Measurements from ENCODE around the gene NUBP2. TPM values are rescaled to one million over a fixed set of nuclear protein-coding genes. Genes with fewer than 3 reads are reported as not detected.

Gene NUBP2
- total RNA-seq, 4 donors from 2014 or later: 55.4 to 115 (median 90.8) TPM

- Histone ChIP-seq H3K36me3 (peaks cover 50% of the 10 kb centered on the region), H3K4me1 (peaks cover 37% of the 10 kb centered on the region), H3K27ac (no peak overlapping the region), H3K27me3 (no peaks in the 10 kb centered on the region), H3K4me3 (no peak overlapping the region), H3K9me3 (no peaks in the 10 kb centered on the region)
- WGBS: 76% methylated on average over 8 of the region's 27 CpGs
- TF ChIP-seq POLR2AphosphoS5 (IDR thresholded peaks at IDR 0.05) (no peak), POLR2A (IDR thresholded peaks at IDR 0.05) (no peak), EP300 (IDR thresholded peaks at IDR 0.05) (no peak)
- TF ChIP-seq, protein P1, sequence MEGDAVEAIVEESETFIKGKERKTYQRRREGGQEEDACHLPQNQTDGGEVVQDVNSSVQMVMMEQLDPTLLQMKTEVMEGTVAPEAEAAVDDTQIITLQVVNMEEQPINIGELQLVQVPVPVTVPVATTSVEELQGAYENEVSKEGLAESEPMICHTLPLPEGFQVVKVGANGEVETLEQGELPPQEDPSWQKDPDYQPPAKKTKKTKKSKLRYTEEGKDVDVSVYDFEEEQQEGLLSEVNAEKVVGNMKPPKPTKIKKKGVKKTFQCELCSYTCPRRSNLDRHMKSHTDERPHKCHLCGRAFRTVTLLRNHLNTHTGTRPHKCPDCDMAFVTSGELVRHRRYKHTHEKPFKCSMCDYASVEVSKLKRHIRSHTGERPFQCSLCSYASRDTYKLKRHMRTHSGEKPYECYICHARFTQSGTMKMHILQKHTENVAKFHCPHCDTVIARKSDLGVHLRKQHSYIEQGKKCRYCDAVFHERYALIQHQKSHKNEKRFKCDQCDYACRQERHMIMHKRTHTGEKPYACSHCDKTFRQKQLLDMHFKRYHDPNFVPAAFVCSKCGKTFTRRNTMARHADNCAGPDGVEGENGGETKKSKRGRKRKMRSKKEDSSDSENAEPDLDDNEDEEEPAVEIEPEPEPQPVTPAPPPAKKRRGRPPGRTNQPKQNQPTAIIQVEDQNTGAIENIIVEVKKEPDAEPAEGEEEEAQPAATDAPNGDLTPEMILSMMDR (IDR thresholded peaks at IDR 0.05): no peak
- DNase-seq (ENCODE audit: low spot score in 2 of 2): no peak
Measured at GRCh38 chr16:1779741-1780676, 2.8 kb upstream of the NUBP2 start.

GRCh38 chr16:1780677-1781072 lies 2.1 kb upstream of the NUBP2 start:
- H3K4me1 ChIP-seq: peaks cover 41% of the 10 kb centered on the region
- no peak overlapping the region for H3K27ac ChIP-seq
- H3K36me3 ChIP-seq: peaks cover 44% of the 10 kb centered on the region
- H3K9me3 ChIP-seq: no peaks in the 10 kb centered on the region
- no peaks in the 10 kb centered on the region for H3K27me3 ChIP-seq
- no peak overlapping the region for H3K4me3 ChIP-seq
- DNase-seq (ENCODE audit: low spot score in 2 of 2): no peak
- WGBS: 63% methylated on average over 5 of the region's 6 CpGs
- TF ChIP-seq POLR2A (IDR thresholded peaks at IDR 0.05): no peak
- TF ChIP-seq EP300 (IDR thresholded peaks at IDR 0.05): no peak
- TF ChIP-seq POLR2AphosphoS5 (IDR thresholded peaks at IDR 0.05): no peak
- TF ChIP-seq, protein P1 (IDR thresholded peaks at IDR 0.05): no peak

- Histone ChIP-seq H3K4me1 (peaks cover 43% of the 10 kb centered on the region), H3K27me3 (no peaks in the 10 kb centered on the region)
- 61% methylated on average over 20 of the region's 20 CpGs for WGBS
Measured at GRCh38 chr16:1781254-1781653, 1.5 kb upstream of the NUBP2 start.

DNA sequence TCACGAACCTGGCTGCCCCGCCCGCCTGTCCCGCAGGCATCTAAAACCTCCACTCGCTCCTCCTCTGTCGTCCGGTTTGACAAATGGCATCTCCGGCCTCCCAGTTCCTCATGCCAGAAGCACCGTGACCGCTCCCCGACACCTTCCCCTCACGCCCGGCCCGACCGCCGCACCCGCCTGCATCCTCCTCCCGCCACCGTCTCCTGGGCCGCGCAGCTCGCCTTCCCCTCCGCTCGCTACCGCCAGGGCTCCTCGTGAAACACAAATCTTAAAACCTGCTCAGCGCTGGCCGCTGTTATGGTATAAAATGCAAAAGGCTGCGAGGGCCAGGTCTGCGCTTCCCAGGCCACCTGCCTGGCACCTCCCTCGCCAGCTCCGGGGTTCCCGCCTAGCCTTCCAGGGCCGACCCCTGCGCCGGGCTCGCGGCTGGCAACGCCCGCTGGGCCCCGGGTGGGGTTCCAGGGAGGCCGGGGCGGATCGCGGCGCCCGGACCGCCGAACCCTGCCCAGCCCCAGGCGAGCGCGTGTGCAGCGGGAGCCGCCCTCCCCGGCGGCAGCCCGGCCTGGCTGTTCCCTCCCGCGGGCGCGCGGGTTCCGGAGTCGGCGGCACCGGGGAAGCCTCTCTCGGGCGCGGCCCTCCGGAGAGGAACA lies 877 bp upstream of the NUBP2 start:
- Histone ChIP-seq H3K9me3 (no peaks in the 10 kb centered on the region), H3K27ac (peak overlapping the region; percentile 91), H3K4me1 (peaks cover 45% of the 10 kb centered on the region), H3K36me3 (peaks cover 40% of the 10 kb centered on the region), H3K4me3 (peak overlapping the region; percentile 79), H3K27me3 (no peaks in the 10 kb centered on the region)
- TF ChIP-seq EP300 (IDR thresholded peaks at IDR 0.05) (no peak), POLR2A (IDR thresholded peaks at IDR 0.05) (no peak), POLR2AphosphoS5 (IDR thresholded peaks at IDR 0.05) (no peak)
- TF ChIP-seq, protein P1 (IDR thresholded peaks at IDR 0.05): no peak
- no peak for DNase-seq (ENCODE audit: low spot score in 2 of 2)
- WGBS: under 1% methylated on average over 34 of the region's 70 CpGs

More at GRCh38 chr16:1781254-1781653, 1.5 kb upstream of the NUBP2 start:
- Histone ChIP-seq H3K27ac (peak overlapping the region; percentile 91), H3K9me3 (no peaks in the 10 kb centered on the region), H3K4me3 (peak overlapping the region; percentile 79), H3K36me3 (peaks cover 41% of the 10 kb centered on the region)
- TF ChIP-seq EP300 (IDR thresholded peaks at IDR 0.05) (no peak), POLR2AphosphoS5 (IDR thresholded peaks at IDR 0.05) (no peak), POLR2A (IDR thresholded peaks at IDR 0.05) (no peak)
- TF ChIP-seq, protein P1 (IDR thresholded peaks at IDR 0.05): no peak
- no peak for DNase-seq (ENCODE audit: low spot score in 2 of 2)

Data from suprapubic skin (tissue), 4 donors.